IMR-90 (cell line): ENCODE data around the gene NKAIN2. TPM values are rescaled to one million over a fixed set of nuclear protein-coding genes. Genes with fewer than 3 reads are reported as not detected.

Source experiments
- ATAC-seq: fragments of 200-7000 bp; cut with Tn5 transposase; 2 replicates; pipeline ENCODE4 v1.9.1; 2020; ENCODE audit warnings: low read depth, mild to moderate bottlenecking, moderate library complexity
- BruUV-seq: library from RNA; stranded (reverse); fragments of 400-500 nt; replicated peaks from 2 replicates; lab custom pipeline; 2021; lab: Mats Ljungman, UMichigan
- CTCF ChIA-PET: fragments of 300-600 bp; formaldehyde crosslinking; extraction: SDS; loops from one replicate; lab custom pipeline; 2021; ENCODE audit warnings: antibody characterized with exemption; lab: Yijun Ruan, JAX
- POLR2A ChIA-PET: fragments of 300-600 bp; sonication (Branson Sonifier 250); formaldehyde crosslinking; loops from one replicate; lab custom pipeline; 2022; ENCODE audit warnings: antibody characterized with exemption; ENCODE audit not compliant: unreplicated experiment; lab: Charles Lee
- DNase-seq: peaks from one replicate; pipeline ENCODE4 v3.0.0; 2013
- H2AFZ ChIP-seq: replicated peaks from 2 replicates; pipeline ENCODE3; 2013; ENCODE audit warnings: low read length, mild to moderate bottlenecking; ENCODE audit not compliant: poor library complexity
- H2AK5ac ChIP-seq: 2 replicates; pipeline ENCODE4 v1.6.1; 2013; ENCODE audit warnings: low read depth, low read length, inconsistent platforms
- H2AK9ac ChIP-seq: replicated peaks from 2 replicates; pipeline ENCODE3; 2013; ENCODE audit warnings: mild to moderate bottlenecking, low read depth, low read length, moderate library complexity; ENCODE audit not compliant: poor library complexity
- H2BK120ac ChIP-seq: 2 replicates; pipeline ENCODE4 v1.6.1; 2013; ENCODE audit warnings: low read depth, low read length, inconsistent platforms
- H2BK15ac ChIP-seq: 3 replicates; pipeline ENCODE4 v1.6.1; 2013; ENCODE audit warnings: low read depth, low read length, inconsistent platforms
- H2BK20ac ChIP-seq: 2 replicates; pipeline ENCODE4 v1.6.1; 2013; ENCODE audit warnings: low read depth, mild to moderate bottlenecking, inconsistent platforms, low read length, moderate library complexity
- H2BK5ac ChIP-seq: 2 replicates; pipeline ENCODE4 v1.6.1; 2013; ENCODE audit warnings: mild to moderate bottlenecking, low read depth, low read length, inconsistent platforms; ENCODE audit not compliant: poor library complexity, severe bottlenecking
- H3K14ac ChIP-seq: replicated peaks from 2 replicates; pipeline ENCODE4 v1.6.1; 2013; ENCODE audit warnings: low read depth, low read length, inconsistent platforms
- H3K18ac ChIP-seq: 2 replicates; pipeline ENCODE4 v1.6.1; 2013; ENCODE audit warnings: low read depth, low read length, control low read depth
- H3K23ac ChIP-seq: 2 replicates; pipeline ENCODE4 v1.6.1; 2013; ENCODE audit warnings: low read depth, low read length, inconsistent platforms
- H3K27ac ChIP-seq: 2 replicates; pipeline ENCODE4 v1.5.1; 2013; ENCODE audit warnings: mild to moderate bottlenecking, control low read depth, low read length; ENCODE audit not compliant: insufficient read depth
- H3K27me3 ChIP-seq: 2 replicates; pipeline ENCODE4 v1.6.1; 2013; ENCODE audit warnings: low read length; ENCODE audit not compliant: control insufficient read depth, insufficient read depth
- H3K36me3 ChIP-seq: 2 replicates; pipeline ENCODE4 v1.6.1; 2013; ENCODE audit warnings: low read length, mixed read lengths; ENCODE audit not compliant: control insufficient read depth, insufficient read depth
- H3K4ac ChIP-seq: 2 replicates; pipeline ENCODE4 v1.6.1; 2013; ENCODE audit warnings: low read depth, low read length, inconsistent platforms
- H3K4me1 ChIP-seq: 2 replicates; pipeline ENCODE4 v1.6.1; 2013; ENCODE audit warnings: low read length, mixed read lengths; ENCODE audit not compliant: control insufficient read depth, insufficient read depth
- H3K4me2 ChIP-seq: 2 replicates; pipeline ENCODE4 v1.6.1; 2013; ENCODE audit warnings: low read depth, mild to moderate bottlenecking, control low read depth, low read length, moderate library complexity
- H3K4me3 ChIP-seq: 2 replicates; pipeline ENCODE4 v1.5.1; 2013; ENCODE audit warnings: low read depth, mild to moderate bottlenecking, control low read depth, low read length, moderate library complexity; ENCODE audit not compliant: insufficient read depth
- H3K56ac ChIP-seq: 2 replicates; pipeline ENCODE4 v1.6.1; 2013; ENCODE audit warnings: low read length, inconsistent platforms; ENCODE audit not compliant: insufficient read depth; ENCODE audit errors: extremely low read depth
- H3K79me1 ChIP-seq, 2 experiments: 2 replicates each; pipeline ENCODE4 v1.6.1; 2013; ENCODE audit warnings: low read length in 2 of 2, inconsistent platforms in 1 of 2, low read depth in 1 of 2
- H3K9ac ChIP-seq: 2 replicates; pipeline ENCODE4 v1.6.1; 2013; ENCODE audit warnings: low read depth, low read length, control low read depth
- H3K9me1 ChIP-seq: 2 replicates; pipeline ENCODE4 v1.6.1; 2013; ENCODE audit warnings: low read length, inconsistent platforms; ENCODE audit not compliant: insufficient read depth
- H3K9me3 ChIP-seq: 2 replicates; pipeline ENCODE4 v1.6.1; 2013; ENCODE audit warnings: low read length; ENCODE audit not compliant: control insufficient read depth, insufficient read depth
- H4K20me1 ChIP-seq: 2 replicates; pipeline ENCODE4 v1.6.1; 2013; ENCODE audit warnings: low read length, inconsistent platforms; ENCODE audit not compliant: insufficient read depth
- H4K5ac ChIP-seq: 2 replicates; pipeline ENCODE4 v1.6.1; 2013; ENCODE audit warnings: mild to moderate bottlenecking, low read depth, low read length, control low read depth
- H4K8ac ChIP-seq, 2 experiments: 2 replicates each; pipeline ENCODE4 v1.6.1; 2013; ENCODE audit warnings: low read depth in 2 of 2, low read length in 2 of 2, control low read depth in 1 of 2, inconsistent platforms in 1 of 2
- H4K91ac ChIP-seq: 2 replicates; pipeline ENCODE4 v1.6.1; 2013; ENCODE audit warnings: low read depth, low read length, inconsistent platforms; ENCODE audit not compliant: insufficient read depth
- BHLHE40 ChIP-seq: fragments of 150-350 bp; IDR thresholded peaks from 2 replicates; pipeline ENCODE4 v1.6.1; 2016; ENCODE audit warnings: mild to moderate bottlenecking, low read depth, low read length
- CEBPB ChIP-seq: IDR thresholded peaks from 2 replicates; pipeline ENCODE4 v1.6.1; 2012; ENCODE audit warnings: low read depth, low read length, improper control_type of control experiment
- CHD1 ChIP-seq: IDR thresholded peaks from 2 replicates; pipeline ENCODE4 v1.6.1; 2012; ENCODE audit warnings: low read depth, low read length, improper control_type of control experiment
- FOS ChIP-seq: fragments of 150-350 bp; IDR thresholded peaks from 2 replicates; pipeline ENCODE4 v1.6.1; 2016; ENCODE audit warnings: low read depth, low read length
- MAFK ChIP-seq: IDR thresholded peaks from 2 replicates; pipeline ENCODE4 v1.6.1; 2012; ENCODE audit warnings: low read depth, low read length, improper control_type of control experiment
- MAZ ChIP-seq: IDR thresholded peaks from 2 replicates; pipeline ENCODE4 v1.6.1; 2012; ENCODE audit warnings: low read depth, mild to moderate bottlenecking, low read length, improper control_type of control experiment, moderate library complexity, borderline replicate concordance
- MXI1 ChIP-seq: IDR thresholded peaks from 2 replicates; pipeline ENCODE4 v1.6.1; 2012; ENCODE audit warnings: low read depth, mild to moderate bottlenecking, low read length, moderate library complexity, borderline replicate concordance
- NFE2L2 ChIP-seq: fragments of 150-350 bp; IDR thresholded peaks from 2 replicates; pipeline ENCODE4 v1.6.1; 2016; ENCODE audit warnings: low read depth, mild to moderate bottlenecking, low read length
- POLR2A ChIP-seq: IDR thresholded peaks from 2 replicates; pipeline ENCODE4 v1.6.1; 2012; ENCODE audit warnings: mild to moderate bottlenecking, low read depth, low read length
- RAD21 ChIP-seq: IDR thresholded peaks from 2 replicates; pipeline ENCODE4 v1.6.1; 2012; ENCODE audit warnings: low read length, improper control_type of control experiment
- RCOR1 ChIP-seq: IDR thresholded peaks from 2 replicates; pipeline ENCODE4 v1.6.1; 2012; ENCODE audit warnings: mild to moderate bottlenecking, low read length, improper control_type of control experiment; ENCODE audit not compliant: insufficient replicate concordance
- RFX5 ChIP-seq: IDR thresholded peaks from 2 replicates; pipeline ENCODE4 v1.8.0; 2012; ENCODE audit warnings: low read depth, mild to moderate bottlenecking, low read length, moderate library complexity
- SMC3 ChIP-seq: fragments of 150-350 bp; IDR thresholded peaks from 2 replicates; pipeline ENCODE4 v1.6.1; 2016; ENCODE audit warnings: low read depth, mild to moderate bottlenecking, antibody characterized with exemption, low read length, moderate library complexity
- WGBS, 2 experiments: methylation state at CpG; one replicate each; pipeline versions ENCODE4 v1.1.5 to v1.1.7; 2013; ENCODE audit warnings: missing lambda C conversion rate in 2 of 2; ENCODE audit not compliant: insufficient read length in 1 of 2; ENCODE audit errors: extremely low coverage in 2 of 2; 5-methylcytosine and 5-hydroxymethylcytosine counted together
- dilution Hi-C: fragments of 300-500 bp; cut with HindIII; formaldehyde crosslinking; loops from one replicate; pipeline ENCODE4 v1.14.3; 2018; ENCODE audit warnings: low sequenced_read_pairs; ENCODE audit not compliant: unreplicated experiment
- in situ Hi-C: fragments of 300-500 bp; cut with MboI; formaldehyde crosslinking; loops from 3 replicates; pipeline ENCODE4 v1.14.3; 2019; ENCODE audit warnings: low sequenced_read_pairs, inconsistent platforms, mixed read lengths
- intact Hi-C: fragments of 100-400 bp; cut with micrococcal nuclease; formaldehyde crosslinking; loops from 2 replicates; pipeline ENCODE4 v1.10.0; 2022
- polyA plus RNA-seq, 3 experiments: library from polyadenylated mRNA; depleted of rRNA; stranded (reverse); fragments of >200 nt; gene quantifications; 2 replicates each; pipeline ENCODE4 v1.2.3, GENCODE V29; 2012; ENCODE audit warnings: low replicate concordance in 1 of 3
- total RNA-seq: library from RNA; depleted of rRNA; stranded (reverse); fragments of >200 nt; gene quantifications from 2 replicates; pipeline ENCODE4 v1.2.3, GENCODE V29; 2012
- TF ChIP-seq, protein P1 (sequence below): fragments of 150-350 bp; IDR thresholded peaks from 2 replicates; pipeline ENCODE4 v1.6.1; 2017; ENCODE audit warnings: mild to moderate bottlenecking, antibody characterized with exemption, low read length, low read depth
- TF ChIP-seq, protein P2 (sequence below): fragments of 150-350 bp; IDR thresholded peaks from 2 replicates; pipeline ENCODE4 v1.6.1; 2016; ENCODE audit warnings: low read depth, mild to moderate bottlenecking, low read length, moderate library complexity, borderline replicate concordance
- TF ChIP-seq, protein P3 (sequence below): conservative IDR thresholded peaks from 2 replicates; pipeline ENCODE4 v1.5.1; 2012; ENCODE audit warnings: mild to moderate bottlenecking, low read depth, low read length, improper control_type of control experiment

The NKAIN2 gene
- total and polyA plus RNA-seq, 2 of the 4 experiments (the other 2 are of a cell fraction): not detected

DNA sequence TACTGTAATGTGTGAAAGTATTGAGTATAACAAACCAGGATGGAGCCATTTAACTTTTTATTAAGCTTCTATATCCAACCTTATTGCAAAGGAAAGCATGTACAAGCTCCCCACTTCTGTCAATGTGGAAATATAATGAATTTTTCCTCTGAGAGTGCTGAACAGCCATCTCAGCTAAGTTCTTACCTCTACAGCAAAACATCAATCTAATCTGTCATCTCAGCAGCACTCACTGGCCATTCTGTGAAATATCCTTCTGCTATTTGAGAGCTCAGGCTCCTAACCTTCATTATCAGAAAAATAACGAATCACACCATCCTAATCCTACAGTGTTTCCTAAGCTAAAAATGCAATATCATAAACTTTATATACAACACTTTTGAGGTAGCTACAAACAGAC lies 964.6 kb downstream of the NKAIN2 start:
- no peak overlapping the region for H3K4me2 ChIP-seq
- no peaks in the 10 kb centered on the region for H4K20me1 ChIP-seq
- no peak overlapping the region for H3K18ac ChIP-seq
- TF ChIP-seq MAFK: no peak
- no peak for TF ChIP-seq RAD21
- TF ChIP-seq, protein P1, sequence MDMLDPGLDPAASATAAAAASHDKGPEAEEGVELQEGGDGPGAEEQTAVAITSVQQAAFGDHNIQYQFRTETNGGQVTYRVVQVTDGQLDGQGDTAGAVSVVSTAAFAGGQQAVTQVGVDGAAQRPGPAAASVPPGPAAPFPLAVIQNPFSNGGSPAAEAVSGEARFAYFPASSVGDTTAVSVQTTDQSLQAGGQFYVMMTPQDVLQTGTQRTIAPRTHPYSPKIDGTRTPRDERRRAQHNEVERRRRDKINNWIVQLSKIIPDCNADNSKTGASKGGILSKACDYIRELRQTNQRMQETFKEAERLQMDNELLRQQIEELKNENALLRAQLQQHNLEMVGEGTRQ: no peak
- no peak for TF ChIP-seq RFX5
- TF ChIP-seq SMC3: no peak
- TF ChIP-seq CHD1: no peak
- no peak for TF ChIP-seq BHLHE40
- TF ChIP-seq, protein P2, sequence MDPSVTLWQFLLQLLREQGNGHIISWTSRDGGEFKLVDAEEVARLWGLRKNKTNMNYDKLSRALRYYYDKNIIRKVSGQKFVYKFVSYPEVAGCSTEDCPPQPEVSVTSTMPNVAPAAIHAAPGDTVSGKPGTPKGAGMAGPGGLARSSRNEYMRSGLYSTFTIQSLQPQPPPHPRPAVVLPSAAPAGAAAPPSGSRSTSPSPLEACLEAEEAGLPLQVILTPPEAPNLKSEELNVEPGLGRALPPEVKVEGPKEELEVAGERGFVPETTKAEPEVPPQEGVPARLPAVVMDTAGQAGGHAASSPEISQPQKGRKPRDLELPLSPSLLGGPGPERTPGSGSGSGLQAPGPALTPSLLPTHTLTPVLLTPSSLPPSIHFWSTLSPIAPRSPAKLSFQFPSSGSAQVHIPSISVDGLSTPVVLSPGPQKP: no peak
- no peak for TF ChIP-seq FOS
- TF ChIP-seq MXI1: no peak
- no peak for TF ChIP-seq MAZ
- TF ChIP-seq, protein P3, sequence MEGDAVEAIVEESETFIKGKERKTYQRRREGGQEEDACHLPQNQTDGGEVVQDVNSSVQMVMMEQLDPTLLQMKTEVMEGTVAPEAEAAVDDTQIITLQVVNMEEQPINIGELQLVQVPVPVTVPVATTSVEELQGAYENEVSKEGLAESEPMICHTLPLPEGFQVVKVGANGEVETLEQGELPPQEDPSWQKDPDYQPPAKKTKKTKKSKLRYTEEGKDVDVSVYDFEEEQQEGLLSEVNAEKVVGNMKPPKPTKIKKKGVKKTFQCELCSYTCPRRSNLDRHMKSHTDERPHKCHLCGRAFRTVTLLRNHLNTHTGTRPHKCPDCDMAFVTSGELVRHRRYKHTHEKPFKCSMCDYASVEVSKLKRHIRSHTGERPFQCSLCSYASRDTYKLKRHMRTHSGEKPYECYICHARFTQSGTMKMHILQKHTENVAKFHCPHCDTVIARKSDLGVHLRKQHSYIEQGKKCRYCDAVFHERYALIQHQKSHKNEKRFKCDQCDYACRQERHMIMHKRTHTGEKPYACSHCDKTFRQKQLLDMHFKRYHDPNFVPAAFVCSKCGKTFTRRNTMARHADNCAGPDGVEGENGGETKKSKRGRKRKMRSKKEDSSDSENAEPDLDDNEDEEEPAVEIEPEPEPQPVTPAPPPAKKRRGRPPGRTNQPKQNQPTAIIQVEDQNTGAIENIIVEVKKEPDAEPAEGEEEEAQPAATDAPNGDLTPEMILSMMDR: no peak
- TF ChIP-seq RCOR1: no peak
- TF ChIP-seq CEBPB: no peak
- no peak for TF ChIP-seq NFE2L2
- no peak for TF ChIP-seq POLR2A
- no peak overlapping the region for H3K23ac ChIP-seq
- H3K4me3 ChIP-seq: no peak overlapping the region
- BruUV-seq: no TSS peak
- H3K27me3 ChIP-seq: no peaks in the 10 kb centered on the region
- no CpG with 5 or more reads among the region's 1 CpG for WGBS, 2 experiments
- H3K9me1 ChIP-seq: no peaks in the 10 kb centered on the region
- intact Hi-C loops: no loop called here
- H3K14ac ChIP-seq: no peak overlapping the region
- H3K9ac ChIP-seq: no peak overlapping the region
- no peak overlapping the region for H2BK15ac ChIP-seq
- no peaks in the 10 kb centered on the region for H3K9me3 ChIP-seq
- no peaks in the 10 kb centered on the region for H3K79me1 ChIP-seq
- POLR2A ChIA-PET: no interaction called here
- no peak overlapping the region for H3K4ac ChIP-seq
- ATAC-seq: no peak
- H4K91ac ChIP-seq: no peak overlapping the region
- no peak overlapping the region for H2BK120ac ChIP-seq
- dilution Hi-C loops: no loop called here
- no peak overlapping the region for H2BK5ac ChIP-seq
- no peak overlapping the region for H2AK9ac ChIP-seq
- no peak overlapping the region for H4K8ac ChIP-seq
- DNase-seq: no peak
- H4K5ac ChIP-seq: no peak overlapping the region
- CTCF ChIA-PET: no interaction called here
- H3K4me1 ChIP-seq: no peaks in the 10 kb centered on the region
- no peak overlapping the region for H3K56ac ChIP-seq
- H3K27ac ChIP-seq: no peak overlapping the region
- in situ Hi-C loops: no loop called here
- H2AFZ ChIP-seq: no peak overlapping the region
- no peak overlapping the region for H2BK20ac ChIP-seq
- no peaks in the 10 kb centered on the region for H3K36me3 ChIP-seq
- H2AK5ac ChIP-seq: no peak overlapping the region
